ENCODE measurements around the gene JUN.

DNA sequence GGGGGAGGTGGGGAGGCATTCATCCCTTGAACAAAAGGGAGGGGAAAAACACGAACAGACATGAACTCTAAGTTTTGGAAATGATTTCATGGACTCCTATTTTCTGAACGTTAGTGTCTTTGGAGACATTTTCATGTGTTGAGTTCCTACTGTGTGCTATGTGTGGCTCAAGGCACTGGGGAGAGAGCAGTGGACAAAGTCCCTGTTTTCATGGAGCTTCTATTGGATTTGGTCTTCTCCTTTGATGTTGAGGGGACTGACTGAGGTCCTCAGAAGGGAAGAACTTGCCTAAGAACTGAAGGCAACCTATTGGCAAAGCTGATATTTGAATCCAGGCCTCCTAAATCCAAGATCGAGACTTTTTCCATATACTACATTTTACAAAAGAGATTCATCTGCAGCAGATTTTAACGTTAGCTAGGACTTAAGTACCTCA lies 30.4 kb downstream of the JUN start:
- TF ChIP-seq, protein P1, sequence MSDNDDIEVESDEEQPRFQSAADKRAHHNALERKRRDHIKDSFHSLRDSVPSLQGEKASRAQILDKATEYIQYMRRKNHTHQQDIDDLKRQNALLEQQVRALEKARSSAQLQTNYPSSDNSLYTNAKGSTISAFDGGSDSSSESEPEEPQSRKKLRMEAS (IDR thresholded peaks at IDR 0.05; ENCODE audit: insufficient read depth, insufficient read length): no peak
- TF ChIP-seq, protein P2, sequence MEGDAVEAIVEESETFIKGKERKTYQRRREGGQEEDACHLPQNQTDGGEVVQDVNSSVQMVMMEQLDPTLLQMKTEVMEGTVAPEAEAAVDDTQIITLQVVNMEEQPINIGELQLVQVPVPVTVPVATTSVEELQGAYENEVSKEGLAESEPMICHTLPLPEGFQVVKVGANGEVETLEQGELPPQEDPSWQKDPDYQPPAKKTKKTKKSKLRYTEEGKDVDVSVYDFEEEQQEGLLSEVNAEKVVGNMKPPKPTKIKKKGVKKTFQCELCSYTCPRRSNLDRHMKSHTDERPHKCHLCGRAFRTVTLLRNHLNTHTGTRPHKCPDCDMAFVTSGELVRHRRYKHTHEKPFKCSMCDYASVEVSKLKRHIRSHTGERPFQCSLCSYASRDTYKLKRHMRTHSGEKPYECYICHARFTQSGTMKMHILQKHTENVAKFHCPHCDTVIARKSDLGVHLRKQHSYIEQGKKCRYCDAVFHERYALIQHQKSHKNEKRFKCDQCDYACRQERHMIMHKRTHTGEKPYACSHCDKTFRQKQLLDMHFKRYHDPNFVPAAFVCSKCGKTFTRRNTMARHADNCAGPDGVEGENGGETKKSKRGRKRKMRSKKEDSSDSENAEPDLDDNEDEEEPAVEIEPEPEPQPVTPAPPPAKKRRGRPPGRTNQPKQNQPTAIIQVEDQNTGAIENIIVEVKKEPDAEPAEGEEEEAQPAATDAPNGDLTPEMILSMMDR (IDR thresholded peaks at IDR 0.05; ENCODE audit: extremely low read depth in 1 of 2, insufficient read depth in 1 of 2, low read depth in 1 of 2, low read length in 2 of 2): no peak
- TF ChIP-seq POLR2A (IDR thresholded peaks at IDR 0.05; ENCODE audit: low read depth, low read length): no peak
- TF ChIP-seq MYC (IDR thresholded peaks at IDR 0.05; ENCODE audit: low read depth, low read length): no peak
- no peak for TF ChIP-seq JUN (IDR thresholded peaks at IDR 0.05; ENCODE audit: borderline replicate concordance, insufficient read depth, insufficient read length, low read depth)
- no peak for TF ChIP-seq POLR2AphosphoS5 (IDR thresholded peaks at IDR 0.05; ENCODE audit: insufficient read depth, low read depth, low read length)
- no peak for TF ChIP-seq EZH2 (IDR thresholded peaks at IDR 0.05; ENCODE audit: borderline replicate concordance, low read depth, low read length, severe bottlenecking)
- TF ChIP-seq FOS (IDR thresholded peaks at IDR 0.05; ENCODE audit: borderline replicate concordance, insufficient read depth, low read length): no peak
- no peak for TF ChIP-seq GATA2 (IDR thresholded peaks at IDR 0.05; ENCODE audit: insufficient read depth, insufficient read length, low read depth, low read length)

Data from endothelial cell of umbilical vein (primary cell).